ENCODE measurements around the gene ANAPC5. TPM values are rescaled to one million over a fixed set of nuclear protein-coding genes. Genes with fewer than 3 reads are reported as not detected.

ANAPC5 gene
- total RNA-seq, 4 donors from 2014 or later = 70.9 to 81.8 (median 75.5) TPM

DNA sequence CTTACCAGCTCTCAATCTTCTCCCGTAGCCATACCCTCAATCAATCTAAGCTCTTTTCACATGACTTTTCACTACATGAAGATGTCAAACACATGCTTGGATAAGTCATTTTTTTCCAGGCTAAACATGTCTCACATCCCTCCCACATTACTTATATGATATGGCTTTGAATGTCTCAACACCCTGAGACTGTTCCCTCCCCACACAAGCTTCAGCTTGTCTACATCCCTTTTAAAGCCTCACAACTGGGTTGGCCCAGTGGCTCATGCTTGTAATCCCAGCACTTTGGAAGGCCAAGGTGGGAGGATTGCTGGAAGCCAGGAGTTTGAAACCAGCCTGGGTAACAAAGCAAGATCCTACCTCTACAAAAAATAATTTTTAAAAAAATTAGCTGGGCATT, 18.5 kb downstream of the ANAPC5 start:
- Histone ChIP-seq H3K4me3 (no peak overlapping the region), H3K27ac (replicated peaks in 1 of 4) (no peak overlapping the region), H3K9me3 (no peaks in the 10 kb centered on the region), H3K4me1 (peaks cover 0 to 5% (median 3%) of the 10 kb centered on the region in 4 donors), H3K27me3 (no peaks in the 10 kb centered on the region), H3K36me3 (peaks cover 17 to 89% (median 81%) of the 10 kb centered on the region in 4 donors)
- no peak for DNase-seq (ENCODE audit: extremely low spot score)
- 84% methylated on average over 1 of the region's 1 CpG for WGBS
- TF ChIP-seq POLR2A (IDR thresholded peaks at IDR 0.05; ENCODE audit: low read depth) (no peak), POLR2AphosphoS5 (IDR thresholded peaks at IDR 0.05) (no peak), EP300 (IDR thresholded peaks at IDR 0.05) (no peak)
- TF ChIP-seq, protein P1, sequence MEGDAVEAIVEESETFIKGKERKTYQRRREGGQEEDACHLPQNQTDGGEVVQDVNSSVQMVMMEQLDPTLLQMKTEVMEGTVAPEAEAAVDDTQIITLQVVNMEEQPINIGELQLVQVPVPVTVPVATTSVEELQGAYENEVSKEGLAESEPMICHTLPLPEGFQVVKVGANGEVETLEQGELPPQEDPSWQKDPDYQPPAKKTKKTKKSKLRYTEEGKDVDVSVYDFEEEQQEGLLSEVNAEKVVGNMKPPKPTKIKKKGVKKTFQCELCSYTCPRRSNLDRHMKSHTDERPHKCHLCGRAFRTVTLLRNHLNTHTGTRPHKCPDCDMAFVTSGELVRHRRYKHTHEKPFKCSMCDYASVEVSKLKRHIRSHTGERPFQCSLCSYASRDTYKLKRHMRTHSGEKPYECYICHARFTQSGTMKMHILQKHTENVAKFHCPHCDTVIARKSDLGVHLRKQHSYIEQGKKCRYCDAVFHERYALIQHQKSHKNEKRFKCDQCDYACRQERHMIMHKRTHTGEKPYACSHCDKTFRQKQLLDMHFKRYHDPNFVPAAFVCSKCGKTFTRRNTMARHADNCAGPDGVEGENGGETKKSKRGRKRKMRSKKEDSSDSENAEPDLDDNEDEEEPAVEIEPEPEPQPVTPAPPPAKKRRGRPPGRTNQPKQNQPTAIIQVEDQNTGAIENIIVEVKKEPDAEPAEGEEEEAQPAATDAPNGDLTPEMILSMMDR (IDR thresholded peaks at IDR 0.05) = no peak
- intact Hi-C loops (cut with DNase I) = loop anchor here (1.0 kb wide), 1 partner anchor 110 kb away; no protein-coding TSS in a partner anchor

DNA sequence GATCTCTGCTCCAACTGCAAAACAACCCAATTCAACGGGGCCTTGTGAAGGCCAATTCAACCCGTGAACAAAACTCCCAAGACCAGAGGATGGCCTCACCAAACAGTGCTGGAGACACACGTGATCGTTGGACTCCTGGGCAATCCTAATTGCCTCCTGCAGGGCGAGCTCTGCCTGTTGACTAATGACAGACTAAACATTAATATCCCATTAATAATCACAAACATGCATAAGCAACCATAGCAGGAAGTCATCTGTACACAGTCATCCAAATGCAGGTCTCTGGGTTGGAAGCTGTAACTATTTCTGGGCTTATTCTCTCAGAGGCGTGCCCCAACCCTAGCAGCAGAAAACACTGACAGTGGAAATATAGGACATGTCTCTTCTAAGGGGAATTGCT, 21.0 kb downstream of the ANAPC5 start:
- Histone ChIP-seq H3K27me3 (no peaks in the 10 kb centered on the region), H3K36me3 (peaks cover 33 to 98% (median 90%) of the 10 kb centered on the region in 4 donors), H3K27ac (replicated peaks in 1 of 4) (no peak overlapping the region), H3K4me1 (peaks cover 2 to 17% (median 3%) of the 10 kb centered on the region in 4 donors), H3K4me3 (no peak overlapping the region), H3K9me3 (no peaks in the 10 kb centered on the region)
- WGBS = 76% methylated on average over 6 of the region's 6 CpGs
- DNase-seq (ENCODE audit: extremely low spot score) = no peak
- TF ChIP-seq, protein P1 (IDR thresholded peaks at IDR 0.05) = no peak
- TF ChIP-seq EP300 (IDR thresholded peaks at IDR 0.05) (no peak), POLR2AphosphoS5 (IDR thresholded peaks at IDR 0.05) (no peak), POLR2A (IDR thresholded peaks at IDR 0.05; ENCODE audit: low read depth) (no peak)
- intact Hi-C loops (cut with DNase I) = no loop called here

DNA sequence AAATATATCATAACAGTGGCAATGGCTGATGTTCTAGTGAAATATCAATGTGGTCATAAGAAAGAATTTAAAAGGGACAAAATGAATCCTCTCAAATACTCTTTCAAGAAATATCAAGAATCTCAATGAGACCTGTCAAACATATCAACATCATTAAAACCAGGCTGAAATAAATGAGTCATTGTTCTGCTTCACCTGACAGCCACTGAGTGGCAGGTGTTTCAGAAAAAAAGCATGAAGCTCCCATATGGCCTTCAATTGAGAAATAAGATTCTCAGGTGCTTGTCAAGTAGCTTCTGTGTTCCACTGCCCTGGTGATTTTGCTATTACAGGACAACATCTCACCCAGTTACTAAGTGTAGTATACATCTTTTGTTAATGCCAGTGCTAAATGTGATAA, 21.5 kb downstream of the ANAPC5 start:
- intact Hi-C loops (cut with DNase I) = no loop called here

DNA sequence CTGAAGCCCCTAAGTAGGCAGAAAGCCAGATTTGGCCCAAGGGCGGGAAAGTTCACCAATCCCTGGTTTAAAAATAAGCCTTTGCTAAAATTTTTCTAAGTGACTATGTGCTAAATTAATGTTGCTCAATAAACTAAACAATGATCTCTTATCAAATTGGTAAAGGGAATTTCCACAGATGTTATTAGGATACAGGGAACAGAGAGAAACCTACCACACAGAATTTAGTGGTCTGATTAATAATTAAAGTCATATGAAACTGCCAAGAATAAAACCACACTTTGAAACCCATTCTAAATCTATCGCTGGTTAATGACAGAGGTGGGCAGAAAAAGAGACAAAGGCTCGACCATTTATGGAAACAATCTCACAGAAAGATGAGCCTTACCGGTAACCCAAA, 22.0 kb downstream of the ANAPC5 start:
- Histone ChIP-seq H3K4me3 (no peak overlapping the region), H3K27ac (replicated peaks in 1 of 4) (no peak overlapping the region), H3K36me3 (peaks cover 41 to 100% (median 91%) of the 10 kb centered on the region in 4 donors), H3K27me3 (no peaks in the 10 kb centered on the region), H3K4me1 (peaks cover 2 to 17% (median 3%) of the 10 kb centered on the region in 4 donors), H3K9me3 (no peaks in the 10 kb centered on the region)
- TF ChIP-seq EP300 (IDR thresholded peaks at IDR 0.05) = no peak
- TF ChIP-seq, protein P1 (IDR thresholded peaks at IDR 0.05) = no peak
- TF ChIP-seq POLR2A (IDR thresholded peaks at IDR 0.05; ENCODE audit: low read depth) = no peak
- TF ChIP-seq POLR2AphosphoS5 (IDR thresholded peaks at IDR 0.05) = no peak
- intact Hi-C loops (cut with DNase I) = no loop called here
- 93% methylated on average over 4 of the region's 4 CpGs for WGBS
- DNase-seq (ENCODE audit: extremely low spot score) = no peak

More for the DNA sequence above, 21.5 kb downstream of the ANAPC5 start:
- no peaks in the 10 kb centered on the region for H3K9me3 ChIP-seq
- TF ChIP-seq EP300 (IDR thresholded peaks at IDR 0.05) (no peak), POLR2A (IDR thresholded peaks at IDR 0.05; ENCODE audit: low read depth) (no peak), POLR2AphosphoS5 (IDR thresholded peaks at IDR 0.05) (no peak)
- TF ChIP-seq, protein P1 (IDR thresholded peaks at IDR 0.05) = no peak
- no peak for DNase-seq (ENCODE audit: extremely low spot score)
- H3K4me3 ChIP-seq = no peak overlapping the region
- H3K4me1 ChIP-seq = peaks cover 2 to 17% (median 3%) of the 10 kb centered on the region in 4 donors
- no peaks in the 10 kb centered on the region for H3K27me3 ChIP-seq
- H3K36me3 ChIP-seq = peaks cover 38 to 100% (median 92%) of the 10 kb centered on the region in 4 donors
- no peak overlapping the region for H3K27ac ChIP-seq (replicated peaks in 1 of 4)

DNA sequence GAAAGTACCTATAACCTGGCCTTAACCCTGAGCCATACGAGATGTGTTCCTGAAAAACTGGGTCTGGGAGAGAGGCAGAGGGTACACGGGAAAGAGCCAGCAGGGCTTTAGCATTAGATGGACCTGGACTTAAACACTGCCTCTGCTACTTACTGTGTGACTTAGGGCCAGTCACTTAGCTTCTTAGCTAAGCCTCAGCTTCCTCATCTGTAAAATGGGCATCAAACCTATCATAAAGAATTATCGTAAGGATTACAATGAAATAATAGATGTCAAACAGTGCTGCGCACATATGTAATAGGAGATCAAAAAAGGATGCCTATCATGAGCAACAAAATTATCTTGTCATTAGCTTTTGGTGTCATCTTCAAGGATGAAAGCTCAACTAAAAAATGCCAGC, 23.6 kb downstream of the ANAPC5 start:
- peaks cover 41 to 100% (median 95%) of the 10 kb centered on the region in 4 donors for H3K36me3 ChIP-seq

More for the DNA sequence above, 23.6 kb downstream of the ANAPC5 start:
- no peak for TF ChIP-seq POLR2A (IDR thresholded peaks at IDR 0.05; ENCODE audit: low read depth)
- TF ChIP-seq EP300 (IDR thresholded peaks at IDR 0.05) = no peak
- TF ChIP-seq POLR2AphosphoS5 (IDR thresholded peaks at IDR 0.05) = no peak
- TF ChIP-seq, protein P1 (IDR thresholded peaks at IDR 0.05) = no peak
- no peaks in the 10 kb centered on the region for H3K27me3 ChIP-seq
- no peaks in the 10 kb centered on the region for H3K9me3 ChIP-seq
- intact Hi-C loops (cut with DNase I) = no loop called here
- H3K4me1 ChIP-seq = peaks cover 0 to 12% (median 2%) of the 10 kb centered on the region in 4 donors
- 94% methylated on average over 4 of the region's 4 CpGs for WGBS
- H3K27ac ChIP-seq (replicated peaks in 1 of 4) = no peak overlapping the region
- no peak for DNase-seq (ENCODE audit: extremely low spot score)
- no peak overlapping the region for H3K4me3 ChIP-seq

Data from esophagus muscularis mucosa (tissue), 4 donors.